Karpas-422 (cell line): ENCODE measurements around the gene EML3. TPM values are rescaled to one million over a fixed set of nuclear protein-coding genes. Genes with fewer than 3 reads are reported as not detected.
A peak's percentile ranks its signal among the peaks of the same experiment; 100 is the strongest.

Experiments used
- DNase-seq: peaks from one replicate; pipeline ENCODE4 v3.0.0-alpha.2; 2015
- H2AFZ ChIP-seq: fragments of 200-600 bp; sonication (generic); 2 replicates; pipeline ENCODE4 v1.6.1; 2014; ENCODE audit warnings: antibody characterized with exemption, low read length, mixed read lengths
- H3K27ac ChIP-seq: fragments of 200-600 bp; sonication (generic); 2 replicates; pipeline ENCODE4 v1.5.1; 2014; ENCODE audit warnings: mild to moderate bottlenecking, low read length, moderate library complexity
- H3K27me3 ChIP-seq: fragments of 200-600 bp; sonication (generic); 2 replicates; pipeline ENCODE4 v1.6.1; 2014; ENCODE audit warnings: low read length, mixed read lengths
- H3K36me3 ChIP-seq: fragments of 200-600 bp; sonication (generic); 2 replicates; pipeline ENCODE4 v1.6.1; 2014; ENCODE audit warnings: low read length, mixed read lengths; ENCODE audit not compliant: insufficient read depth
- H3K4me1 ChIP-seq: fragments of 200-600 bp; sonication (generic); 2 replicates; pipeline ENCODE4 v1.6.1; 2014; ENCODE audit warnings: mild to moderate bottlenecking, low read length, mixed read lengths
- H3K4me2 ChIP-seq: fragments of 200-600 bp; sonication (generic); 2 replicates; pipeline ENCODE4 v1.6.1; 2014; ENCODE audit warnings: low read length, low read depth, mild to moderate bottlenecking; ENCODE audit not compliant: poor library complexity, severe bottlenecking
- H3K4me3 ChIP-seq: fragments of 200-600 bp; sonication (generic); 2 replicates; pipeline ENCODE4 v1.5.1; 2014; ENCODE audit warnings: mild to moderate bottlenecking, antibody characterized with exemption, low read length, mixed read lengths
- H3K79me2 ChIP-seq: fragments of 200-600 bp; sonication (generic); 2 replicates; pipeline ENCODE4 v1.6.1; 2014; ENCODE audit warnings: mild to moderate bottlenecking, low read length, mixed read lengths
- H3K9ac ChIP-seq: fragments of 200-600 bp; sonication (generic); 2 replicates; pipeline ENCODE4 v1.6.0; 2014; ENCODE audit warnings: low read length
- H3K9me2 ChIP-seq: fragments of 200-600 bp; sonication (generic), shearing (Covaris generic); replicated peaks from 2 replicates; pipeline ENCODE4 v1.6.0; 2014; ENCODE audit warnings: mild to moderate bottlenecking, low read length, moderate library complexity; ENCODE audit not compliant: insufficient read depth
- H3K9me3 ChIP-seq: fragments of 300-700, 200-600 bp; sonication (generic); 2 replicates; pipeline ENCODE4 v1.6.1; 2014; ENCODE audit warnings: low read length, mixed read lengths
- H4K20me1 ChIP-seq: fragments of 200-600 bp; sonication (generic); 2 replicates; pipeline ENCODE4 v1.6.1; 2014; ENCODE audit warnings: mild to moderate bottlenecking, antibody characterized with exemption, low read length, low read depth; ENCODE audit not compliant: insufficient read depth
- total RNA-seq: library from RNA; depleted of rRNA; stranded (reverse); fragments of >200 nt; shearing (Covaris generic); gene quantifications from 2 replicates; pipeline ENCODE4 v1.2.3, GENCODE V29; 2014; ENCODE audit warnings: low replicate concordance

Gene EML3
- total RNA-seq, 1 experiment from 2014 or later, result 21.2 TPM

DNA sequence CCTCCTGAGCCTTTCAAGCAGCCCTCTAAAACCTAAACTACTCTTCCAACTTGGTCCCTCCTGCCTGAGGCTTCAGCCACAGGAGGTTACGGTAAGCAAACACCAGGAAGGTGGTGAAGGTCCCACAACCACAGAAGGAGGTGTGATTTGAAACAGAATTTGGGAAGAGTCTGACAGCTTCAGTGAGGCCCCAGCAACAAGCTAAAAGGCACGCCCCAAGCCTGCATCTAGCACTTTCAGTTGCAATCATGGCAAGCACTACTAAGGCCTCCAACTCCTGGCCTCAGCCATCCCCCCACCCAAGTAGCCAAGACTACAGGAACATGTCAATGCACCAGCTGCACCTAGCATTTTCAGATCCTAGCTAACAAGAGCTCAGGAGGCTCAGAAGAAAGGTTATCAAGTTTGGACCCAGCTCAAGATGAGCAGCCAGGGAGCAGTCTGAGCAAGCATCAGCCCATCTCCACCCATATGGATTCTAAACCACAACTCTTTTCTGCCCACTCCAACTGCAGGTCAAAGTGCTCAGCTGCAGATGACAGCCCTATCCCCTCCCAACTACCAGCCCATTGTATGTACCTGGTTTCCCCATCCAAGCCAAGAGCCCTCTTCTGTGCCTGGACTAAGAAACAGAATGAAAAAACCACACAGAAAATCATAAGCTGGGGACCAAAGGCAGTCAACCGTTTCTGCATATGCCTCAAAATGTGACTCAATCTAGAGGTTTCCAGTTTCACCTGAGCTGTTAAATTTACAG, 55.5 kb downstream of the EML3 start:
- Histone ChIP-seq H3K79me2 (no peaks in the 10 kb centered on the region), H3K36me3 (peaks cover 24% of the 10 kb centered on the region), H2AFZ (no peak overlapping the region), H3K4me3 (no peak overlapping the region), H3K27me3 (no peaks in the 10 kb centered on the region), H3K4me2 (no peak overlapping the region), H3K9me2 (no peaks in the 10 kb centered on the region), H3K9me3 (no peaks in the 10 kb centered on the region), H3K9ac (no peak overlapping the region), H3K27ac (peak overlapping the region; percentile 20; the same call in 1 of the 2 replicates), H3K4me1 (peaks cover 45% of the 10 kb centered on the region), H4K20me1 (peaks cover 13% of the 10 kb centered on the region)
- DNase-seq, result no peak

- Histone ChIP-seq H3K36me3 (peaks cover 24% of the 10 kb centered on the region), H4K20me1 (peaks cover 13% of the 10 kb centered on the region), H3K27me3 (no peaks in the 10 kb centered on the region), H3K4me1 (peaks cover 52% of the 10 kb centered on the region), H2AFZ (no peak overlapping the region), H3K79me2 (no peaks in the 10 kb centered on the region), H3K4me3 (no peak overlapping the region), H3K9ac (peak overlapping the region; percentile 20), H3K9me3 (no peaks in the 10 kb centered on the region), H3K9me2 (no peaks in the 10 kb centered on the region), H3K27ac (peak overlapping the region; percentile 7; the same call in 1 of the 2 replicates), H3K4me2 (no peak overlapping the region)
- peak; percentile 57 for DNase-seq
Measured at GRCh38 chr11:62556108-62556874, 56.3 kb downstream of the EML3 start.

- H3K4me2 ChIP-seq, result no peak overlapping the region
- H3K9me3 ChIP-seq, result no peaks in the 10 kb centered on the region
- H3K27ac ChIP-seq, result peak overlapping the region; percentile 7; the same call in 1 of the 2 replicates
- H3K36me3 ChIP-seq, result peaks cover 24% of the 10 kb centered on the region
- H3K79me2 ChIP-seq, result no peaks in the 10 kb centered on the region
- H3K4me1 ChIP-seq, result peaks cover 52% of the 10 kb centered on the region
- H2AFZ ChIP-seq, result no peak overlapping the region
- H3K27me3 ChIP-seq, result no peaks in the 10 kb centered on the region
- H3K9me2 ChIP-seq, result no peaks in the 10 kb centered on the region
- no peak overlapping the region for H3K4me3 ChIP-seq
- DNase-seq, result peak; percentile 81
- peaks cover 8% of the 10 kb centered on the region for H4K20me1 ChIP-seq
- peak overlapping the region; percentile 20 for H3K9ac ChIP-seq
Measured at GRCh38 chr11:62555464-62556107, 57.0 kb downstream of the EML3 start.

DNA sequence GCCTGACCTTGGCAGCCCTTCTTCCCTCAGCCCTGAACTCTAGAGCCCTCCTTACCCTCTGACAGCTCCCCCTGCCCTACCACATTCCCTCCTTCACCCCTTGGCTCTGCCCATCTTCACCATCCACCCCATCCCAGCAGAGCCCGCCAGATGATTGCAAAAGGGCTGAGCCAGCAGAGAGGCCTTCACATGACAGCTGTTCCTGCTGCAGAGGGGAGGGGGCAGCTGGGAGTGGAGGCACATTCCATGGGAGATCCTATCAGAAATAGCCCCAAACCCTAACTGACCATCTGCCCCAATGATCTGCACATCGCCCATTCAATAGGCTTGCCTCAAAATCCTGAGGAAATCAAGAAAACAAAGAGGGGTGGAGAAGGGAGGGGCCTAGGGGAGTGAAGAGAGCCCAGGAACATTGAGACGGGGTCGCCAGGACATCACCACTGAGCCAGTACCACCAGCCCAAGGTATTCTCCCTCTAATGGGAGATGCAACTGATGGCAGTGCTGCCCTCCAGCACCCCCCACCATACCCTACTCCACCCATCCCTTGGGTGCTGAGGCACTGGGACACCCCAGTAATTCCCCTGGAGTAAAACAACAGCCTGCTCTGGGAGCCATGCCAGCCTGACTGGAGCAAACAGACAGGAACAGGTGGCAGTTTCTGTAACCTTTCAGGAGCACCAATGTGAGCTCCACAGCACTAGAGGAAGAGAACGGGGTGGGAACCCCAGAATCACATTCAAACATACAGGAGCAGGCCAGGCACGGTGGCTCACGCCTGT, 58.0 kb downstream of the EML3 start:
- no peak for DNase-seq
- no peak overlapping the region for H2AFZ ChIP-seq
- peaks cover 14% of the 10 kb centered on the region; the same call in 1 of the 2 replicates for H3K36me3 ChIP-seq
- no peaks in the 10 kb centered on the region for H3K79me2 ChIP-seq
- peaks cover 52% of the 10 kb centered on the region for H3K4me1 ChIP-seq
- H3K27me3 ChIP-seq, result no peaks in the 10 kb centered on the region
- no peak overlapping the region for H3K27ac ChIP-seq
- H4K20me1 ChIP-seq, result peaks cover 7% of the 10 kb centered on the region; the same call in 1 of the 2 replicates
- H3K4me2 ChIP-seq, result no peak overlapping the region
- H3K9me3 ChIP-seq, result no peaks in the 10 kb centered on the region
- H3K4me3 ChIP-seq, result no peak overlapping the region
- no peak overlapping the region for H3K9ac ChIP-seq
- no peaks in the 10 kb centered on the region for H3K9me2 ChIP-seq

- Histone ChIP-seq H2AFZ (no peak overlapping the region), H3K79me2 (no peaks in the 10 kb centered on the region), H3K4me3 (no peak overlapping the region), H3K4me2 (no peak overlapping the region), H3K9ac (no peak overlapping the region), H3K36me3 (peaks cover 8% of the 10 kb centered on the region; the same call in 1 of the 2 replicates), H3K27ac (no peak overlapping the region), H3K9me3 (no peaks in the 10 kb centered on the region), H3K27me3 (no peaks in the 10 kb centered on the region), H3K4me1 (peaks cover 52% of the 10 kb centered on the region), H4K20me1 (peaks cover 7% of the 10 kb centered on the region; the same call in 1 of the 2 replicates), H3K9me2 (no peaks in the 10 kb centered on the region)
- no peak for DNase-seq
Measured at GRCh38 chr11:62553839-62554361, 58.7 kb downstream of the EML3 start.

DNA sequence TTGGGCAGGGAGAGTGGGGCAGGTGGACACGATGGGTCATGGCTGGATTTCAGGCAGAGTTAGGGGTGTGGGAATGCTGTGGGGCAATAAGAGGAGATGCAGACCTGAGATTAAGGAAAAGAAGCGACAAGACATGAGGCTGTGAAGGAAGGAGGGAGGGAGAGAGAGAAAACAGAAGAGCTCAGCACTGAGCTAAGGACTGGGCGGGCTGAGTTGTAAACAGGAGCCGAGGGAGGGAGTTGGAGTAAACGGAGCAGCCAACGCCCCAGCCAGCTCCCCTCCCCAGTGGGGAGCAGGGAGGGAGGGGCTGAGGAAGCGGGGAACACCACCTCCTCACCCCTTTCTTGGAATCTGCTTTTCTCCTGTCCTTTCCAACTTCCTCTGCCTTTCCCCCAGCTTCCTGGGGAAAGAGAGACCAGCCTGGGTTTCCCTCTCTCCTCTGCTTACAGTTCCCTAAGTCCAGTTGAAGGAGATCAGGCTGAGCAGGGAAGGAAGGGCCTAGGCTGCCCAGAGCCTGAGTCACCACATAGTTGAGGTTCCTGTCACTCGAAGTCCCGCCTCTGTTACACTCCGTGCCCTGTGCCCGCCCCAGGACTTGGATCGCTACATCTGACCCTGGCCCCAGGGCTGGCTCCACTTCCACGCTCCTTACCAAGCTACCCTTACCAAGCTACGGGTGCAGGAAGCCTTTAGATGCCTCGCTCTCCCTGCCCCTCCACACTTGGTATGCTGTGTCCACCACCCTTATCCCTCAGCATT, 59.3 kb downstream of the EML3 start:
- no peak for DNase-seq
- Histone ChIP-seq H2AFZ (no peak overlapping the region), H3K4me3 (no peak overlapping the region), H3K27ac (no peak overlapping the region), H3K4me2 (no peak overlapping the region), H3K9ac (no peak overlapping the region), H3K36me3 (peaks cover 1% of the 10 kb centered on the region; the same call in 1 of the 2 replicates), H4K20me1 (peaks cover 4% of the 10 kb centered on the region; the same call in 1 of the 2 replicates), H3K9me2 (no peaks in the 10 kb centered on the region), H3K79me2 (no peaks in the 10 kb centered on the region), H3K9me3 (no peaks in the 10 kb centered on the region), H3K4me1 (peaks cover 47% of the 10 kb centered on the region), H3K27me3 (no peaks in the 10 kb centered on the region)

GRCh38 chr11:62552485-62553079, 60.0 kb downstream of the EML3 start:
- Histone ChIP-seq H3K4me3 (no peak overlapping the region), H3K27me3 (no peaks in the 10 kb centered on the region), H3K9me3 (no peaks in the 10 kb centered on the region), H3K9ac (no peak overlapping the region), H2AFZ (no peak overlapping the region), H3K4me2 (no peak overlapping the region), H3K36me3 (no peaks in the 10 kb centered on the region), H3K27ac (no peak overlapping the region), H4K20me1 (peaks cover 4% of the 10 kb centered on the region; the same call in 1 of the 2 replicates), H3K9me2 (no peaks in the 10 kb centered on the region), H3K79me2 (no peaks in the 10 kb centered on the region), H3K4me1 (peaks cover 40% of the 10 kb centered on the region)
- no peak for DNase-seq
